IMR-90 (cell line): Measurements from ENCODE around the gene ROBO2. TPM values are rescaled to one million over a fixed set of nuclear protein-coding genes. Genes with fewer than 3 reads are reported as not detected.

ENCODE experiments used
- ATAC-seq: fragments of 200-7000 bp; cut with Tn5 transposase; 2 replicates; pipeline ENCODE4 v1.9.1; 2020; ENCODE audit warnings: low read depth, mild to moderate bottlenecking, moderate library complexity
- BruUV-seq: library from RNA; stranded (reverse); fragments of 400-500 nt; replicated peaks from 2 replicates; lab custom pipeline; 2021; lab: Mats Ljungman, UMichigan
- CTCF ChIA-PET: fragments of 300-600 bp; formaldehyde crosslinking; extraction: SDS; loops from one replicate; lab custom pipeline; 2021; ENCODE audit warnings: antibody characterized with exemption; lab: Yijun Ruan, JAX
- POLR2A ChIA-PET: fragments of 300-600 bp; sonication (Branson Sonifier 250); formaldehyde crosslinking; loops from one replicate; lab custom pipeline; 2022; ENCODE audit warnings: antibody characterized with exemption; ENCODE audit not compliant: unreplicated experiment; lab: Charles Lee
- DNase-seq: peaks from one replicate; pipeline ENCODE4 v3.0.0; 2013
- H2AFZ ChIP-seq: replicated peaks from 2 replicates; pipeline ENCODE3; 2013; ENCODE audit warnings: low read length, mild to moderate bottlenecking; ENCODE audit not compliant: poor library complexity
- H2AK5ac ChIP-seq: 2 replicates; pipeline ENCODE4 v1.6.1; 2013; ENCODE audit warnings: low read depth, low read length, inconsistent platforms
- H2AK9ac ChIP-seq: replicated peaks from 2 replicates; pipeline ENCODE3; 2013; ENCODE audit warnings: mild to moderate bottlenecking, low read depth, low read length, moderate library complexity; ENCODE audit not compliant: poor library complexity
- H2BK120ac ChIP-seq: 2 replicates; pipeline ENCODE4 v1.6.1; 2013; ENCODE audit warnings: low read depth, low read length, inconsistent platforms
- H2BK15ac ChIP-seq: 3 replicates; pipeline ENCODE4 v1.6.1; 2013; ENCODE audit warnings: low read depth, low read length, inconsistent platforms
- H2BK20ac ChIP-seq: 2 replicates; pipeline ENCODE4 v1.6.1; 2013; ENCODE audit warnings: low read depth, mild to moderate bottlenecking, inconsistent platforms, low read length, moderate library complexity
- H2BK5ac ChIP-seq: 2 replicates; pipeline ENCODE4 v1.6.1; 2013; ENCODE audit warnings: mild to moderate bottlenecking, low read depth, low read length, inconsistent platforms; ENCODE audit not compliant: poor library complexity, severe bottlenecking
- H3K14ac ChIP-seq: replicated peaks from 2 replicates; pipeline ENCODE4 v1.6.1; 2013; ENCODE audit warnings: low read depth, low read length, inconsistent platforms
- H3K18ac ChIP-seq: 2 replicates; pipeline ENCODE4 v1.6.1; 2013; ENCODE audit warnings: low read depth, low read length, control low read depth
- H3K23ac ChIP-seq: 2 replicates; pipeline ENCODE4 v1.6.1; 2013; ENCODE audit warnings: low read depth, low read length, inconsistent platforms
- H3K27ac ChIP-seq: 2 replicates; pipeline ENCODE4 v1.5.1; 2013; ENCODE audit warnings: mild to moderate bottlenecking, control low read depth, low read length; ENCODE audit not compliant: insufficient read depth
- H3K27me3 ChIP-seq: 2 replicates; pipeline ENCODE4 v1.6.1; 2013; ENCODE audit warnings: low read length; ENCODE audit not compliant: control insufficient read depth, insufficient read depth
- H3K36me3 ChIP-seq: 2 replicates; pipeline ENCODE4 v1.6.1; 2013; ENCODE audit warnings: low read length, mixed read lengths; ENCODE audit not compliant: control insufficient read depth, insufficient read depth
- H3K4ac ChIP-seq: 2 replicates; pipeline ENCODE4 v1.6.1; 2013; ENCODE audit warnings: low read depth, low read length, inconsistent platforms
- H3K4me1 ChIP-seq: 2 replicates; pipeline ENCODE4 v1.6.1; 2013; ENCODE audit warnings: low read length, mixed read lengths; ENCODE audit not compliant: control insufficient read depth, insufficient read depth
- H3K4me2 ChIP-seq: 2 replicates; pipeline ENCODE4 v1.6.1; 2013; ENCODE audit warnings: low read depth, mild to moderate bottlenecking, control low read depth, low read length, moderate library complexity
- H3K4me3 ChIP-seq: 2 replicates; pipeline ENCODE4 v1.5.1; 2013; ENCODE audit warnings: low read depth, mild to moderate bottlenecking, control low read depth, low read length, moderate library complexity; ENCODE audit not compliant: insufficient read depth
- H3K56ac ChIP-seq: 2 replicates; pipeline ENCODE4 v1.6.1; 2013; ENCODE audit warnings: low read length, inconsistent platforms; ENCODE audit not compliant: insufficient read depth; ENCODE audit errors: extremely low read depth
- H3K79me1 ChIP-seq, 2 experiments: 2 replicates each; pipeline ENCODE4 v1.6.1; 2013; ENCODE audit warnings: low read length in 2 of 2, inconsistent platforms in 1 of 2, low read depth in 1 of 2
- H3K9ac ChIP-seq: 2 replicates; pipeline ENCODE4 v1.6.1; 2013; ENCODE audit warnings: low read depth, low read length, control low read depth
- H3K9me1 ChIP-seq: 2 replicates; pipeline ENCODE4 v1.6.1; 2013; ENCODE audit warnings: low read length, inconsistent platforms; ENCODE audit not compliant: insufficient read depth
- H3K9me3 ChIP-seq: 2 replicates; pipeline ENCODE4 v1.6.1; 2013; ENCODE audit warnings: low read length; ENCODE audit not compliant: control insufficient read depth, insufficient read depth
- H4K20me1 ChIP-seq: 2 replicates; pipeline ENCODE4 v1.6.1; 2013; ENCODE audit warnings: low read length, inconsistent platforms; ENCODE audit not compliant: insufficient read depth
- H4K5ac ChIP-seq: 2 replicates; pipeline ENCODE4 v1.6.1; 2013; ENCODE audit warnings: mild to moderate bottlenecking, low read depth, low read length, control low read depth
- H4K8ac ChIP-seq, 2 experiments: 2 replicates each; pipeline ENCODE4 v1.6.1; 2013; ENCODE audit warnings: low read depth in 2 of 2, low read length in 2 of 2, control low read depth in 1 of 2, inconsistent platforms in 1 of 2
- H4K91ac ChIP-seq: 2 replicates; pipeline ENCODE4 v1.6.1; 2013; ENCODE audit warnings: low read depth, low read length, inconsistent platforms; ENCODE audit not compliant: insufficient read depth
- CTCF ChIP-seq: conservative IDR thresholded peaks from 2 replicates; pipeline ENCODE4 v1.5.1; 2012; ENCODE audit warnings: mild to moderate bottlenecking, low read depth, low read length, improper control_type of control experiment
- ELK1 ChIP-seq: fragments of 150-350 bp; IDR thresholded peaks from 2 replicates; pipeline ENCODE4 v1.6.1; 2016; ENCODE audit warnings: low read depth, mild to moderate bottlenecking, low read length, moderate library complexity, borderline replicate concordance
- MXI1 ChIP-seq: IDR thresholded peaks from 2 replicates; pipeline ENCODE4 v1.6.1; 2012; ENCODE audit warnings: low read depth, mild to moderate bottlenecking, low read length, moderate library complexity, borderline replicate concordance
- POLR2A ChIP-seq: IDR thresholded peaks from 2 replicates; pipeline ENCODE4 v1.6.1; 2012; ENCODE audit warnings: mild to moderate bottlenecking, low read depth, low read length
- RAD21 ChIP-seq: IDR thresholded peaks from 2 replicates; pipeline ENCODE4 v1.6.1; 2012; ENCODE audit warnings: low read length, improper control_type of control experiment
- SMC3 ChIP-seq: fragments of 150-350 bp; IDR thresholded peaks from 2 replicates; pipeline ENCODE4 v1.6.1; 2016; ENCODE audit warnings: low read depth, mild to moderate bottlenecking, antibody characterized with exemption, low read length, moderate library complexity
- USF2 ChIP-seq: fragments of 150-350 bp; IDR thresholded peaks from 2 replicates; pipeline ENCODE4 v1.6.1; 2017; ENCODE audit warnings: mild to moderate bottlenecking, antibody characterized with exemption, low read length, low read depth
- WGBS, 2 experiments: methylation state at CpG; one replicate each; pipeline versions ENCODE4 v1.1.5 to v1.1.7; 2013; ENCODE audit warnings: missing lambda C conversion rate in 2 of 2; ENCODE audit not compliant: insufficient read length in 1 of 2; ENCODE audit errors: extremely low coverage in 2 of 2; 5-methylcytosine and 5-hydroxymethylcytosine counted together
- dilution Hi-C: fragments of 300-500 bp; cut with HindIII; formaldehyde crosslinking; loops from one replicate; pipeline ENCODE4 v1.14.3; 2018; ENCODE audit warnings: low sequenced_read_pairs; ENCODE audit not compliant: unreplicated experiment
- in situ Hi-C: fragments of 300-500 bp; cut with MboI; formaldehyde crosslinking; loops from 3 replicates; pipeline ENCODE4 v1.14.3; 2019; ENCODE audit warnings: low sequenced_read_pairs, inconsistent platforms, mixed read lengths
- intact Hi-C: fragments of 100-400 bp; cut with micrococcal nuclease; formaldehyde crosslinking; loops from 2 replicates; pipeline ENCODE4 v1.10.0; 2022
- polyA plus RNA-seq, 3 experiments: library from polyadenylated mRNA; depleted of rRNA; stranded (reverse); fragments of >200 nt; gene quantifications; 2 replicates each; pipeline ENCODE4 v1.2.3, GENCODE V29; 2012; ENCODE audit warnings: low replicate concordance in 1 of 3
- total RNA-seq: library from RNA; depleted of rRNA; stranded (reverse); fragments of >200 nt; gene quantifications from 2 replicates; pipeline ENCODE4 v1.2.3, GENCODE V29; 2012

Gene ROBO2
- total and polyA plus RNA-seq, 2 of the 4 experiments (the other 2 are of a cell fraction): 9.3 to 14.5 TPM

- Histone ChIP-seq H3K23ac (no peak overlapping the region), H3K4ac (no peak overlapping the region), H3K9ac (no peak overlapping the region), H3K4me2 (no peak overlapping the region), H2AK9ac (no peak overlapping the region), H3K4me1 (no peaks in the 10 kb centered on the region), H4K5ac (no peak overlapping the region), H3K56ac (no peak overlapping the region), H2AK5ac (no peak overlapping the region), H4K20me1 (no peaks in the 10 kb centered on the region), H3K18ac (no peak overlapping the region), H4K91ac (no peak overlapping the region), H2BK5ac (no peak overlapping the region), H3K14ac (no peak overlapping the region), H3K9me1 (no peaks in the 10 kb centered on the region), H2BK15ac (no peak overlapping the region), H3K27me3 (no peaks in the 10 kb centered on the region), H4K8ac (no peak overlapping the region), H3K79me1 (no peaks in the 10 kb centered on the region), H2AFZ (no peak overlapping the region), H3K27ac (no peak overlapping the region), H3K9me3 (no peaks in the 10 kb centered on the region), H2BK120ac (no peak overlapping the region), H3K4me3 (no peak overlapping the region), H3K36me3 (no peaks in the 10 kb centered on the region), H2BK20ac (no peak overlapping the region)
- ATAC-seq: no peak
- dilution Hi-C loops (no loop called here), in situ Hi-C loops (no loop called here), intact Hi-C loops (no loop called here)
- TF ChIP-seq SMC3: no peak
- no peak for TF ChIP-seq ELK1
- no peak for TF ChIP-seq CTCF
- TF ChIP-seq MXI1: no peak
- no peak for TF ChIP-seq RAD21
- TF ChIP-seq POLR2A: no peak
- TF ChIP-seq USF2: no peak
- no TSS peak for BruUV-seq
- POLR2A ChIA-PET: no interaction called here
- CTCF ChIA-PET: no interaction called here
- DNase-seq: no peak
- no CpG with 5 or more reads among the region's 6 CpGs for WGBS, 2 experiments
These were observed 526.2 kb downstream of the ROBO2 start for GRCh38 chr3:77566055-77566454.
